Right lobe of liver (tissue), 4 donors: ENCODE measurements around the gene MGRN1.

Source experiments
- CTCF ChIP-seq, 4 donors: fragments of 200-600 bp in 3 of 4; fragments of 450-650 bp in 1 of 4; IDR thresholded peaks; one replicate each; pipeline versions ENCODE4 v1.5.1 to v1.8.0; 2016 to 2022; ENCODE audit warnings: antibody characterized with exemption in 4 of 4, mild to moderate bottlenecking in 2 of 4
- POLR2A ChIP-seq: fragments of 450-650 bp; IDR thresholded peaks from one replicate; pipeline ENCODE4 v1.6.1; 2017; ENCODE audit warnings: antibody characterized with exemption, mild to moderate bottlenecking
- donor health status: DM: no; HTN: no; CAD: no.
- donor health status: DM: no; HTN: no; CAD: no.
- donor health status: DM: no; HTN: yes; CAD: no.

- TF ChIP-seq POLR2A (no peak), CTCF (IDR thresholded peaks at IDR 0.05) (no peak)
Measured at GRCh38 chr16:4612977-4613635, 11.5 kb upstream of the MGRN1 start.
